GM21390 (cell line): ENCODE results near the gene LRRK1.
"Not testable (repeated sequence)": the region's sequence is repeated elsewhere in the genome, so short reads cannot be mapped to it uniquely, and the experiment has no call there.

Source experiments
- ATAC-seq: cut with Tn5 transposase; IDR thresholded peaks from one replicate; pipeline ENCODE4 v1.9.1; 2021; ENCODE audit not compliant: unreplicated experiment

LRRK1 gene

GRCh38 chr15:101066501-101067408, 147.6 kb downstream of the LRRK1 start:
- ATAC-seq = no peak

- ATAC-seq = no peak
Observed at GRCh38 chr15:101067660-101068522, 148.7 kb downstream of the LRRK1 start.

- no peak for ATAC-seq
Observed at GRCh38 chr15:101068523-101068960, 149.4 kb downstream of the LRRK1 start.

GRCh38 chr15:101068961-101069653, 149.9 kb downstream of the LRRK1 start:
- no peak for ATAC-seq

- ATAC-seq = no peak
Observed at GRCh38 chr15:101069654-101069973, 150.5 kb downstream of the LRRK1 start.

GRCh38 chr15:101070024-101070423, 150.9 kb downstream of the LRRK1 start:
- ATAC-seq = no peak

GRCh38 chr15:101070502-101071273, 151.5 kb downstream of the LRRK1 start:
- ATAC-seq = no peak

- no peak for ATAC-seq
Observed at GRCh38 chr15:101071651-101072050, 152.5 kb downstream of the LRRK1 start.

- ATAC-seq = not testable (repeated sequence)
Observed at GRCh38 chr15:101072235-101072634, 153.1 kb downstream of the LRRK1 start.

- ATAC-seq = not testable (repeated sequence)
Observed at GRCh38 chr15:101077806-101078668, 158.9 kb downstream of the LRRK1 start.

GRCh38 chr15:101078669-101079323, 159.6 kb downstream of the LRRK1 start:
- no peak for ATAC-seq

- ATAC-seq = no peak
Observed at GRCh38 chr15:101081900-101082299, 162.7 kb downstream of the LRRK1 start.

- no peak for ATAC-seq
Observed at GRCh38 chr15:101083336-101084045, 164.3 kb downstream of the LRRK1 start.

GRCh38 chr15:101084801-101085200, 165.6 kb downstream of the LRRK1 start:
- ATAC-seq = no peak

- ATAC-seq = no peak
Observed at GRCh38 chr15:101085311-101085700, 166.1 kb downstream of the LRRK1 start.

- no peak for ATAC-seq
Observed at GRCh38 chr15:101086394-101087171, 167.4 kb downstream of the LRRK1 start.

GRCh38 chr15:101087172-101087769, 168.1 kb downstream of the LRRK1 start:
- no peak for ATAC-seq
